ENCODE data around the gene HK1. TPM values are rescaled to one million over a fixed set of nuclear protein-coding genes. Genes with fewer than 3 reads are reported as not detected.
A peak's percentile ranks its signal among the peaks of the same experiment; 100 is the strongest.

The HK1 gene
- total and polyA plus RNA-seq, 4 experiments from 2014 or later, result 68.6 to 156 (median 112) TPM

- peaks cover 51% of the 10 kb centered on the region for H3K36me3 ChIP-seq (ENCODE audit: insufficient read depth, low read length)
- H3K27me3 Mint-ChIP-seq, result no peaks in the 10 kb centered on the region
- H3K4me1 Mint-ChIP-seq, result peaks cover 0 to 6% (median under 1%) of the 10 kb centered on the region in 4 donors
- H3K4me1 ChIP-seq (ENCODE audit: insufficient read depth, low read length), result no peaks in the 10 kb centered on the region
- DNase-seq, result peak in 1 of 5 donors; percentile 14
- H3K4me3 ChIP-seq (ENCODE audit: low read length in 2 of 2), result no peak overlapping the region
- H3K27ac ChIP-seq (ENCODE audit: low read depth, low read length), result no peak overlapping the region
- H3K36me3 Mint-ChIP-seq, result peaks cover 33 to 64% of the 10 kb centered on the region in 2 donors
- no peaks in the 10 kb centered on the region for H3K27me3 ChIP-seq (ENCODE audit: insufficient read depth, low read length)
- peaks cover 0 to 2% (median 0%) of the 10 kb centered on the region in 8 donors for H3K9me3 Mint-ChIP-seq
- CTCF ChIA-PET (ENCODE audit: partially characterized antibody), result no interaction called here
- no peaks in the 10 kb centered on the region for H3K9me3 ChIP-seq (ENCODE audit: control insufficient read depth in 1 of 2, low read length in 2 of 2)
- H3K27ac Mint-ChIP-seq, result no peak overlapping the region
- H3K4me3 Mint-ChIP-seq, result no peak overlapping the region
- POLR2A ChIA-PET (ENCODE audit: partially characterized antibody), result no interaction called here
- intact Hi-C loops (cut with micrococcal nuclease), result no loop called here
Measured at GRCh38 chr10:69401416-69401815, 123.1 kb downstream of the HK1 start.

GRCh38 chr10:69402386-69402785 is 124.1 kb downstream of the HK1 start:
- peak overlapping the region in 1 of 7 donors; percentile 16 for H3K27ac Mint-ChIP-seq
- CTCF ChIA-PET (ENCODE audit: partially characterized antibody), result interaction anchor here (7.2 kb wide), 1 partner anchor 106 kb away, joined by 80 read pairs; no protein-coding TSS in a partner anchor
- H3K36me3 ChIP-seq (ENCODE audit: insufficient read depth, low read length), result peaks cover 43% of the 10 kb centered on the region

GRCh38 chr10:69403066-69403465 is 124.8 kb downstream of the HK1 start:
- Mint-ChIP-seq H3K36me3 (peaks cover 29 to 54% of the 10 kb centered on the region in 2 donors), H3K27me3 (no peaks in the 10 kb centered on the region), H3K4me1 (peaks cover 2 to 18% (median 4%) of the 10 kb centered on the region in 4 donors), H3K27ac (peak overlapping the region in 1 of 7 donors; percentile 9), H3K4me3 (no peak overlapping the region), H3K9me3 (peaks cover 0 to 2% (median 0%) of the 10 kb centered on the region in 8 donors)
- POLR2A ChIA-PET (ENCODE audit: partially characterized antibody), result interaction anchor here (0.8 to 1.6 kb wide), 2 partner anchors 84 to 95 kb away, joined by 3 to 5 read pairs; no protein-coding TSS in a partner anchor
- no peaks in the 10 kb centered on the region for H3K9me3 ChIP-seq (ENCODE audit: control insufficient read depth in 1 of 2, low read length in 2 of 2)
- CTCF ChIA-PET (ENCODE audit: partially characterized antibody), result interaction anchor here (1.2 to 7.2 kb wide), 4 partner anchors 10 to 112 kb away, joined by 5 to 80 read pairs (median 8); no protein-coding TSS in a partner anchor
- peaks cover 37% of the 10 kb centered on the region for H3K36me3 ChIP-seq (ENCODE audit: insufficient read depth, low read length)
- H3K4me1 ChIP-seq (ENCODE audit: insufficient read depth, low read length), result peaks cover 5% of the 10 kb centered on the region
- peak in 1 of 5 donors; percentile 9 for DNase-seq
- H3K27me3 ChIP-seq (ENCODE audit: insufficient read depth, low read length), result no peaks in the 10 kb centered on the region
- H3K4me3 ChIP-seq (ENCODE audit: low read length in 2 of 2), result no peak overlapping the region
- H3K27ac ChIP-seq (ENCODE audit: low read depth, low read length), result no peak overlapping the region
- intact Hi-C loops (cut with micrococcal nuclease), result no loop called here

More at GRCh38 chr10:69402386-69402785, 124.1 kb downstream of the HK1 start:
- POLR2A ChIA-PET (ENCODE audit: partially characterized antibody), result no interaction called here
- Mint-ChIP-seq H3K27me3 (no peaks in the 10 kb centered on the region), H3K36me3 (peaks cover 29 to 59% of the 10 kb centered on the region in 2 donors), H3K4me3 (no peak overlapping the region), H3K9me3 (peaks cover 0 to 2% (median 0%) of the 10 kb centered on the region in 8 donors), H3K4me1 (peaks cover 0 to 14% (median under 1%) of the 10 kb centered on the region in 4 donors)
- H3K27me3 ChIP-seq (ENCODE audit: insufficient read depth, low read length), result no peaks in the 10 kb centered on the region
- no peaks in the 10 kb centered on the region for H3K4me1 ChIP-seq (ENCODE audit: insufficient read depth, low read length)
- no peak for DNase-seq
- H3K9me3 ChIP-seq (ENCODE audit: control insufficient read depth in 1 of 2, low read length in 2 of 2), result no peaks in the 10 kb centered on the region
- H3K27ac ChIP-seq (ENCODE audit: low read depth, low read length), result no peak overlapping the region
- no peak overlapping the region for H3K4me3 ChIP-seq (ENCODE audit: low read length in 2 of 2)
- intact Hi-C loops (cut with micrococcal nuclease), result no loop called here

GRCh38 chr10:69403519-69403918 is 125.2 kb downstream of the HK1 start:
- Histone ChIP-seq H3K36me3 (ENCODE audit: insufficient read depth, low read length) (peaks cover 33% of the 10 kb centered on the region), H3K27ac (ENCODE audit: low read depth, low read length) (no peak overlapping the region), H3K4me1 (ENCODE audit: insufficient read depth, low read length) (peaks cover 9% of the 10 kb centered on the region), H3K9me3 (ENCODE audit: control insufficient read depth in 1 of 2, low read length in 2 of 2) (no peaks in the 10 kb centered on the region), H3K27me3 (ENCODE audit: insufficient read depth, low read length) (no peaks in the 10 kb centered on the region), H3K4me3 (ENCODE audit: low read length in 2 of 2) (no peak overlapping the region)
- peaks cover 4 to 22% (median 8%) of the 10 kb centered on the region in 4 donors for H3K4me1 Mint-ChIP-seq
- intact Hi-C loops (cut with micrococcal nuclease), result no loop called here
- CTCF ChIA-PET (ENCODE audit: partially characterized antibody), result interaction anchor here (1.2 to 7.2 kb wide), 4 partner anchors 10 to 112 kb away, joined by 5 to 80 read pairs (median 8); no protein-coding TSS in a partner anchor
- H3K9me3 Mint-ChIP-seq, result peaks cover 0 to 2% (median 0%) of the 10 kb centered on the region in 8 donors
- DNase-seq, result no peak
- peak overlapping the region in 1 of 7 donors; percentile 46 for H3K27ac Mint-ChIP-seq
- peaks cover 27 to 51% of the 10 kb centered on the region in 2 donors for H3K36me3 Mint-ChIP-seq
- no peaks in the 10 kb centered on the region for H3K27me3 Mint-ChIP-seq
- H3K4me3 Mint-ChIP-seq, result no peak overlapping the region
- POLR2A ChIA-PET (ENCODE audit: partially characterized antibody), result interaction anchor here (0.8 to 1.6 kb wide), 3 partner anchors 23 to 95 kb away, joined by 3 to 5 read pairs (median 3); no protein-coding TSS in a partner anchor

GRCh38 chr10:69404786-69405185 is 126.5 kb downstream of the HK1 start:
- Mint-ChIP-seq H3K27ac (peak overlapping the region in 4 of 7 donors; percentile 19 to 80 (median 64)), H3K4me3 (no peak overlapping the region), H3K9me3 (peaks cover 0 to 2% (median 0%) of the 10 kb centered on the region in 8 donors), H3K27me3 (no peaks in the 10 kb centered on the region), H3K4me1 (peaks cover 8 to 32% (median 16%) of the 10 kb centered on the region in 4 donors), H3K36me3 (peaks cover 19 to 39% of the 10 kb centered on the region in 2 donors)
- ChIA-PET CTCF (ENCODE audit: partially characterized antibody) (interaction anchor here (1.2 to 7.2 kb wide), 7 partner anchors 12 to 176 kb away, joined by 3 to 80 read pairs (median 7); no protein-coding TSS in a partner anchor), POLR2A (ENCODE audit: partially characterized antibody) (interaction anchor here (1.6 kb wide), 1 partner anchor 86 kb away, joined by 5 read pairs; no protein-coding TSS in a partner anchor)
- peaks cover 17% of the 10 kb centered on the region for H3K4me1 ChIP-seq (ENCODE audit: insufficient read depth, low read length)
- peaks cover 20% of the 10 kb centered on the region for H3K36me3 ChIP-seq (ENCODE audit: insufficient read depth, low read length)
- no peaks in the 10 kb centered on the region for H3K27me3 ChIP-seq (ENCODE audit: insufficient read depth, low read length)
- H3K9me3 ChIP-seq (ENCODE audit: control insufficient read depth in 1 of 2, low read length in 2 of 2), result no peaks in the 10 kb centered on the region
- DNase-seq, result no peak
- no peak overlapping the region for H3K4me3 ChIP-seq (ENCODE audit: low read length in 2 of 2)
- H3K27ac ChIP-seq (ENCODE audit: low read depth, low read length), result no peak overlapping the region
- intact Hi-C loops (cut with micrococcal nuclease), result loop anchor here (5.0 kb wide), 2 partner anchors 222 to 282 kb away; partner anchors contain the start of genes SUPV3L1 and VPS26A

- Mint-ChIP-seq H3K4me1 (peaks cover 8 to 34% (median 16%) of the 10 kb centered on the region in 4 donors), H3K27me3 (no peaks in the 10 kb centered on the region), H3K36me3 (peaks cover 19 to 35% of the 10 kb centered on the region in 2 donors), H3K9me3 (peaks cover 0 to 2% (median 0%) of the 10 kb centered on the region in 8 donors), H3K27ac (peak overlapping the region in 4 of 7 donors; percentile 36 to 80 (median 63)), H3K4me3 (no peak overlapping the region)
- Histone ChIP-seq H3K27me3 (ENCODE audit: insufficient read depth, low read length) (no peaks in the 10 kb centered on the region), H3K27ac (ENCODE audit: low read depth, low read length) (no peak overlapping the region), H3K4me1 (ENCODE audit: insufficient read depth, low read length) (peaks cover 17% of the 10 kb centered on the region), H3K4me3 (ENCODE audit: low read length in 2 of 2) (no peak overlapping the region), H3K36me3 (ENCODE audit: insufficient read depth, low read length) (peaks cover 17% of the 10 kb centered on the region), H3K9me3 (ENCODE audit: control insufficient read depth in 1 of 2, low read length in 2 of 2) (no peaks in the 10 kb centered on the region)
- intact Hi-C loops (cut with micrococcal nuclease), result loop anchor here (5.0 kb wide), 2 partner anchors 223 to 283 kb away; partner anchors contain the start of genes SUPV3L1 and VPS26A
- POLR2A ChIA-PET (ENCODE audit: partially characterized antibody), result interaction anchor here (1.0 kb wide), 1 partner anchor 13 kb away, joined by 3 read pairs; no protein-coding TSS in a partner anchor
- no peak for DNase-seq
- CTCF ChIA-PET (ENCODE audit: partially characterized antibody), result interaction anchor here (0.7 to 7.2 kb wide), 8 partner anchors 12 to 176 kb away, joined by 3 to 80 read pairs (median 8); partner anchors contain the start of genes TACR2 and TSPAN15
Measured at GRCh38 chr10:69405221-69405620, 126.9 kb downstream of the HK1 start.

- DNase-seq, result no peak
- Histone ChIP-seq H3K4me3 (ENCODE audit: low read length in 2 of 2) (no peak overlapping the region), H3K4me1 (ENCODE audit: insufficient read depth, low read length) (peaks cover 17% of the 10 kb centered on the region), H3K36me3 (ENCODE audit: insufficient read depth, low read length) (peaks cover 5% of the 10 kb centered on the region), H3K27ac (ENCODE audit: low read depth, low read length) (no peak overlapping the region), H3K27me3 (ENCODE audit: insufficient read depth, low read length) (no peaks in the 10 kb centered on the region), H3K9me3 (ENCODE audit: control insufficient read depth in 1 of 2, low read length in 2 of 2) (no peaks in the 10 kb centered on the region)
- Mint-ChIP-seq H3K27me3 (no peaks in the 10 kb centered on the region), H3K4me3 (peak overlapping the region in 1 of 8 donors; percentile 29), H3K4me1 (peaks cover 8 to 39% (median 18%) of the 10 kb centered on the region in 4 donors), H3K27ac (peak overlapping the region; percentile 23 to 85 (median 80)), H3K9me3 (peaks cover 0 to 2% (median 0%) of the 10 kb centered on the region in 8 donors), H3K36me3 (peaks cover 11 to 24% of the 10 kb centered on the region in 2 donors)
- ChIA-PET CTCF (ENCODE audit: partially characterized antibody) (interaction anchor here (1.3 to 7.2 kb wide), 12 partner anchors 8 to 236 kb away, joined by 3 to 80 read pairs (median 16); partner anchors contain the start of gene TSPAN15), POLR2A (ENCODE audit: partially characterized antibody) (interaction anchor here (1.0 to 3.4 kb wide), 4 partner anchors 14 to 100 kb away, joined by 3 to 33 read pairs (median 8); no protein-coding TSS in a partner anchor)
- intact Hi-C loops (cut with micrococcal nuclease), result loop anchor here (5.0 kb wide), 2 partner anchors 224 to 284 kb away; partner anchors contain the start of genes SUPV3L1 and VPS26A
Measured at GRCh38 chr10:69406302-69406811, 128.1 kb downstream of the HK1 start.
